ENCODE results near the gene DUSP10. TPM values are rescaled to one million over a fixed set of nuclear protein-coding genes. Genes with fewer than 3 reads are reported as not detected.

The DUSP10 gene
- total and polyA plus RNA-seq, 8 donors = 1.0 to 50.0 (median 3.0) TPM

DNA sequence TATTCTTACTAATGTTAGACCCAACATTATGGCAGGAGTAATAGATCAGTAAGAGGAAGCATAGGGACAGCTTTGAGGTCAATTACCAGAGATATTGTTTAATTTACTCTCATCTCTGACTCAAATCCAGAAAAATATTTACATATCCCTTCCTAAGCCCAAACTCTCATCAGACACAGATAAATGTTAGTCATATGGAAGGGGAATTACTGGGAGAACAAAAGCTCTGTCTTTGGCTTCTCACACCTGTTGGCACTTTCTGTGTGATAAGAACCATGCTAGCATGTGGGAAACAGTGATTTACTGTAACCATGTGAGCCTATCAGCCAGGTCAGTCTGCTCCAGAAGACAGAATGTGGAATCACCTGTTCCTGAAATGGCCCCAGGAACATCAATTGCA is 72.4 kb downstream of the DUSP10 start:
- no peaks in the 10 kb centered on the region for H3K9me3 ChIP-seq
- H3K27me3 ChIP-seq = no peaks in the 10 kb centered on the region
- intact Hi-C loops (cut with DNase I; ENCODE audit: low total_unique reads) = no loop called here
- H3K27ac ChIP-seq = no peak overlapping the region
- no peak for DNase-seq
- no peak for TF ChIP-seq EP300 (IDR thresholded peaks at IDR 0.05)
- TF ChIP-seq POLR2A (IDR thresholded peaks at IDR 0.05) = no peak
- TF ChIP-seq POLR2AphosphoS5 (IDR thresholded peaks at IDR 0.05) = no peak
- TF ChIP-seq CTCF (IDR thresholded peaks at IDR 0.05) = no peak
- H3K4me3 ChIP-seq = no peak overlapping the region
- H3K4me1 ChIP-seq = no peaks in the 10 kb centered on the region
- H3K36me3 ChIP-seq = no peaks in the 10 kb centered on the region

DNA sequence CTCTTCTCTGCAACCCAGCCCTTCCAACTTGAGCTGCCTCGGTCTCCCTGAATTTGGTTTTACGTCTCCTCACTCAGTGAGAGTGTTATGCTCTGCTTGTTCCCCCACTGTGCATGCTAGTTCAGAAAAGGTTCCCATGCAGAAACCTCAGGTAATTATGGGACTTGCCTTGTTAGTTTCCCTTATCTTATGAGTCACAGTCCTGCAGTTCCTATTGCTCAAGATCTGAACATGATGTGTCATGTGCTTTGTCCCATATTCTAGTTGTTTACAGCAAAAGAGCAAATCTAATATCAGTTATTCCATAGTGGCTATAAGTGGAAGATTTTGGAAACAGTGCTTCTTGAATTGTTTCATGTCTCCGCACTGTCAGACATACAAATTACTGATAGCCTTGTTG is 74.4 kb downstream of the DUSP10 start:
- TF ChIP-seq POLR2A (IDR thresholded peaks at IDR 0.05) = no peak
- TF ChIP-seq POLR2AphosphoS5 (IDR thresholded peaks at IDR 0.05) = no peak
- no peak for TF ChIP-seq EP300 (IDR thresholded peaks at IDR 0.05)
- no peak for TF ChIP-seq CTCF (IDR thresholded peaks at IDR 0.05)
- Histone ChIP-seq H3K36me3 (no peaks in the 10 kb centered on the region), H3K27me3 (no peaks in the 10 kb centered on the region), H3K9me3 (no peaks in the 10 kb centered on the region), H3K27ac (no peak overlapping the region), H3K4me1 (no peaks in the 10 kb centered on the region), H3K4me3 (no peak overlapping the region)
- WGBS, 5 donors = 82 to 97% (median 89%) methylated on average over 3 of the region's 3 CpGs
- DNase-seq = peak in 1 of 2 donors; percentile 39
- intact Hi-C loops (cut with DNase I; ENCODE audit: low total_unique reads) = no loop called here

DNA sequence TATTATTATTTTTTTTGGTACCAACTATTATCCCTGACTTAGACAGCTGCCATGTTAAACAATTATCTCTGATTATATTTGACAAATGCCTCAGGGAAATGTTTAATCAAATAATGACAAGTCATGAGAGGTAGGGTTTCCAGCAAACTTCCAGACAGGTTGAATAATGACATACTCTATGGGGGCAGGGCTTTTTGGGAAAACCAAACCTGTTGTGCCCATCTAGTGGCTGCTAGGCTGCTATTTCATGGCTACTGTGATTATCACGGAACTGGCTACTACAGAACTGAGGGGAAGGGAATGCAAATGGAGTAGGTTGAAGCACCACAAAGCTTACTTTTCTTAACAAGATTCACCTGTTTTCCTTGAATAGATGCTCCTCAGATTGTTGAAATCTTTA is 77.6 kb downstream of the DUSP10 start:
- 6 to 44% (median 38%) methylated on average over 1 of the region's 1 CpG for WGBS, 5 donors
- no peaks in the 10 kb centered on the region for H3K4me1 ChIP-seq
- no peak for TF ChIP-seq POLR2AphosphoS5 (IDR thresholded peaks at IDR 0.05)
- no peak for TF ChIP-seq POLR2A (IDR thresholded peaks at IDR 0.05)
- no peak for TF ChIP-seq CTCF (IDR thresholded peaks at IDR 0.05)
- TF ChIP-seq EP300 (IDR thresholded peaks at IDR 0.05) = no peak
- no peaks in the 10 kb centered on the region for H3K27me3 ChIP-seq
- H3K27ac ChIP-seq = no peak overlapping the region
- no peak overlapping the region for H3K4me3 ChIP-seq
- H3K9me3 ChIP-seq = no peaks in the 10 kb centered on the region
- H3K36me3 ChIP-seq = no peaks in the 10 kb centered on the region
- intact Hi-C loops (cut with DNase I; ENCODE audit: low total_unique reads) = no loop called here
- DNase-seq = no peak

- H3K27me3 ChIP-seq = no peaks in the 10 kb centered on the region
- H3K36me3 ChIP-seq = no peaks in the 10 kb centered on the region
- TF ChIP-seq POLR2AphosphoS5 (IDR thresholded peaks at IDR 0.05) (no peak), POLR2A (IDR thresholded peaks at IDR 0.05) (no peak), CTCF (IDR thresholded peaks at IDR 0.05) (no peak), EP300 (IDR thresholded peaks at IDR 0.05) (no peak)
- DNase-seq = no peak
- H3K4me3 ChIP-seq = no peak overlapping the region
- no peaks in the 10 kb centered on the region for H3K4me1 ChIP-seq
- intact Hi-C loops (cut with DNase I; ENCODE audit: low total_unique reads) = no loop called here
- H3K27ac ChIP-seq = no peak overlapping the region
- no peaks in the 10 kb centered on the region for H3K9me3 ChIP-seq
Measured at GRCh38 chr1:221663321-221663720, 78.6 kb downstream of the DUSP10 start.

Measured in stomach (tissue), 9 donors.